WTC11 (cell line): ENCODE data around the gene TCF21. TPM values are rescaled to one million over a fixed set of nuclear protein-coding genes. Genes with fewer than 3 reads are reported as not detected.

Source experiments
- ATAC-seq: fragments of 200-7000 bp; cut with Tn5 transposase; 2 replicates; pipeline ENCODE4 v1.10.0; 2021; ENCODE audit warnings: mild to moderate bottlenecking, moderate library complexity
- CTCF ChIA-PET: fragments of 300-600 bp; sonication (Branson Sonifier 250); formaldehyde crosslinking; loops from one replicate; lab custom pipeline; 2021; ENCODE audit warnings: antibody characterized with exemption; lab: Charles Lee
- POLR2A ChIA-PET: fragments of 350-600 bp; sonication (Branson Sonifier 250); formaldehyde crosslinking; loops from one replicate; lab custom pipeline; 2021; ENCODE audit warnings: antibody characterized with exemption; lab: Charles Lee
- DNase-seq: peaks from one replicate; pipeline ENCODE4 v3.0.0; 2021; ENCODE audit warnings: low spot score
- H3K27ac Mint-ChIP-seq: 2 replicates; pipeline ENCODE4 v1.8.0; 2021; ENCODE audit warnings: mixed read lengths
- H3K27me3 Mint-ChIP-seq: 2 replicates; pipeline ENCODE4 v1.8.0; 2021; ENCODE audit warnings: low read depth, mild to moderate bottlenecking, moderate library complexity, mixed read lengths
- H3K36me3 Mint-ChIP-seq: 2 replicates; pipeline ENCODE4 v1.8.0; 2021; ENCODE audit warnings: mixed read lengths
- H3K4me1 Mint-ChIP-seq: 2 replicates; pipeline ENCODE4 v1.8.0; 2022; ENCODE audit warnings: mixed read lengths
- H3K4me3 Mint-ChIP-seq: 2 replicates; pipeline ENCODE4 v1.8.0; 2021; ENCODE audit warnings: mild to moderate bottlenecking, moderate library complexity, mixed read lengths
- H3K9me3 Mint-ChIP-seq: 2 replicates; pipeline ENCODE4 v1.8.0; 2021; ENCODE audit warnings: mixed read lengths
- ATF1 ChIP-seq: sonication (generic); formaldehyde crosslinking; IDR thresholded peaks from 2 replicates; pipeline ENCODE4 v1.8.1; 2023; ENCODE audit warnings: mild to moderate bottlenecking, moderate library complexity, missing genetic modification reagents
- CREB1 ChIP-seq: sonication (generic); formaldehyde crosslinking; IDR thresholded peaks from 2 replicates; pipeline ENCODE4 v1.8.0; 2023; ENCODE audit warnings: mild to moderate bottlenecking, missing genetic modification reagents
- CREM ChIP-seq: sonication (generic); formaldehyde crosslinking; IDR thresholded peaks from 2 replicates; pipeline ENCODE4 v1.8.1; 2022; ENCODE audit warnings: mild to moderate bottlenecking, missing genetic modification reagents, moderate library complexity
- ESRRA ChIP-seq: sonication (generic); formaldehyde crosslinking; IDR thresholded peaks from 2 replicates; pipeline ENCODE4 v1.8.1; 2022; ENCODE audit warnings: mild to moderate bottlenecking, missing genetic modification reagents, borderline replicate concordance
- FOXJ3 ChIP-seq: sonication (generic); formaldehyde crosslinking; IDR thresholded peaks from 2 replicates; pipeline ENCODE4 v1.9.0; 2021; ENCODE audit warnings: missing genetic modification reagents, mild to moderate bottlenecking, borderline replicate concordance
- FOXP1 ChIP-seq: sonication (generic); formaldehyde crosslinking; IDR thresholded peaks from 2 replicates; pipeline ENCODE4 v1.8.0; 2022; ENCODE audit warnings: missing genetic modification reagents, mild to moderate bottlenecking, moderate library complexity, borderline replicate concordance
- GABPB1 ChIP-seq: sonication (generic); formaldehyde crosslinking; IDR thresholded peaks from 2 replicates; pipeline ENCODE4 v1.8.1; 2023; ENCODE audit warnings: mild to moderate bottlenecking, missing genetic modification reagents
- KAT7 ChIP-seq: sonication (generic); formaldehyde crosslinking; IDR thresholded peaks from 2 replicates; pipeline ENCODE4 v1.8.1; 2023; ENCODE audit warnings: missing genetic modification reagents, mild to moderate bottlenecking, borderline replicate concordance
- MYBL2 ChIP-seq: sonication (generic); formaldehyde crosslinking; IDR thresholded peaks from 2 replicates; pipeline ENCODE4 v1.8.1; 2023; ENCODE audit warnings: mild to moderate bottlenecking, moderate library complexity, missing genetic modification reagents
- NFE2L1 ChIP-seq: sonication (generic); formaldehyde crosslinking; IDR thresholded peaks from 2 replicates; pipeline ENCODE4 v1.8.1; 2023; ENCODE audit warnings: missing genetic modification reagents
- NFYB ChIP-seq: sonication (generic); formaldehyde crosslinking; conservative IDR thresholded peaks from 2 replicates; pipeline ENCODE4 v1.8.0; 2022; ENCODE audit warnings: low read depth, missing genetic modification reagents
- PRRX2 ChIP-seq: fragments of 250-450 bp; sonication (Bioruptor Pico); IDR thresholded peaks from 2 replicates; pipeline ENCODE4 v1.8.0; 2021; ENCODE audit warnings: mild to moderate bottlenecking
- SMAD3 ChIP-seq: sonication (generic); formaldehyde crosslinking; IDR thresholded peaks from 2 replicates; pipeline ENCODE4 v1.8.0; 2022; ENCODE audit warnings: missing genetic modification reagents, mild to moderate bottlenecking, borderline replicate concordance
- ZNF121 ChIP-seq: sonication (generic); formaldehyde crosslinking; IDR thresholded peaks from 2 replicates; pipeline ENCODE4 v1.8.0; 2023; ENCODE audit warnings: missing genetic modification reagents
- ZNF219 ChIP-seq: sonication (generic); formaldehyde crosslinking; IDR thresholded peaks from 2 replicates; pipeline ENCODE4 v1.8.0; 2023; ENCODE audit warnings: missing genetic modification reagents, mild to moderate bottlenecking, borderline replicate concordance
- ZNF232 ChIP-seq: sonication (generic); formaldehyde crosslinking; IDR thresholded peaks from 2 replicates; pipeline ENCODE4 v1.8.0; 2022; ENCODE audit warnings: mild to moderate bottlenecking, missing genetic modification reagents
- ZNF416 ChIP-seq: fragments of 250-450 bp; sonication (Bioruptor Pico); IDR thresholded peaks from 2 replicates; pipeline ENCODE4 v1.9.0; 2021; ENCODE audit warnings: mild to moderate bottlenecking, inconsistent platforms
- total RNA-seq: library from RNA; stranded (reverse); gene quantifications from 3 replicates; pipeline ENCODE4 v1.2.3, GENCODE V29; 2021
- TF ChIP-seq, protein P1 (sequence below): fragments of 250-450 bp; sonication (Bioruptor Pico); IDR thresholded peaks from 2 replicates; pipeline ENCODE4 v1.9.0; 2021; ENCODE audit warnings: mild to moderate bottlenecking
- TF ChIP-seq, protein P2 (sequence below): sonication (generic); formaldehyde crosslinking; IDR thresholded peaks from 2 replicates; pipeline ENCODE4 v1.8.1; 2022; ENCODE audit warnings: missing genetic modification reagents, borderline replicate concordance
- TF ChIP-seq, protein P3 (sequence below): sonication (generic); formaldehyde crosslinking; IDR thresholded peaks from 2 replicates; pipeline ENCODE4 v1.8.1; 2022; ENCODE audit warnings: mild to moderate bottlenecking, moderate library complexity, missing genetic modification reagents

The TCF21 gene
- total RNA-seq, 1 experiment from 2014 or later = 0.22 TPM

DNA sequence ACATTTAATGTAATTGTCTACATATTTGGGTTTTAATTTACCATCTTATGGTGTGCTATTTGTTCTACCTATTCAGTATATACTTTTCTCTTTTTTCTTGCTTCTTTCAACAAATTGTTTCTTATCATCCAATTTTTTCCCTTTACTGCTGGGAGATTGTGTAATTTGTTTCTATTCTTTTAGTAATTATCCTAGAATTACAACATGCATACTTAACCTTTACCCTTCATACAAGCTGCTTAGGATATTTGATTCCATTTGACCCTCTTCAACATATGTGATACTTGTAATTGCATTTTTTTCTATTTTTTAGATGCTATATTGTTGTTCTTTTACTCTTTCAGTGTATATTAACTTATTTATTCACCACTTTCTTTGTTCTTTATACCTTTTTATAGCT lies 49.0 kb downstream of the TCF21 start:
- no peak for ATAC-seq
- ChIA-PET CTCF (interaction anchor here (1.3 kb wide), 1 partner anchor 14 kb away, joined by 4 read pairs; no protein-coding TSS in a partner anchor), POLR2A (no interaction called here)
- Mint-ChIP-seq H3K27me3 (no peaks in the 10 kb centered on the region), H3K9me3 (peaks cover 32% of the 10 kb centered on the region), H3K4me1 (no peaks in the 10 kb centered on the region), H3K36me3 (peaks cover 9% of the 10 kb centered on the region), H3K27ac (no peak overlapping the region), H3K4me3 (no peak overlapping the region)
- TF ChIP-seq, protein P1, sequence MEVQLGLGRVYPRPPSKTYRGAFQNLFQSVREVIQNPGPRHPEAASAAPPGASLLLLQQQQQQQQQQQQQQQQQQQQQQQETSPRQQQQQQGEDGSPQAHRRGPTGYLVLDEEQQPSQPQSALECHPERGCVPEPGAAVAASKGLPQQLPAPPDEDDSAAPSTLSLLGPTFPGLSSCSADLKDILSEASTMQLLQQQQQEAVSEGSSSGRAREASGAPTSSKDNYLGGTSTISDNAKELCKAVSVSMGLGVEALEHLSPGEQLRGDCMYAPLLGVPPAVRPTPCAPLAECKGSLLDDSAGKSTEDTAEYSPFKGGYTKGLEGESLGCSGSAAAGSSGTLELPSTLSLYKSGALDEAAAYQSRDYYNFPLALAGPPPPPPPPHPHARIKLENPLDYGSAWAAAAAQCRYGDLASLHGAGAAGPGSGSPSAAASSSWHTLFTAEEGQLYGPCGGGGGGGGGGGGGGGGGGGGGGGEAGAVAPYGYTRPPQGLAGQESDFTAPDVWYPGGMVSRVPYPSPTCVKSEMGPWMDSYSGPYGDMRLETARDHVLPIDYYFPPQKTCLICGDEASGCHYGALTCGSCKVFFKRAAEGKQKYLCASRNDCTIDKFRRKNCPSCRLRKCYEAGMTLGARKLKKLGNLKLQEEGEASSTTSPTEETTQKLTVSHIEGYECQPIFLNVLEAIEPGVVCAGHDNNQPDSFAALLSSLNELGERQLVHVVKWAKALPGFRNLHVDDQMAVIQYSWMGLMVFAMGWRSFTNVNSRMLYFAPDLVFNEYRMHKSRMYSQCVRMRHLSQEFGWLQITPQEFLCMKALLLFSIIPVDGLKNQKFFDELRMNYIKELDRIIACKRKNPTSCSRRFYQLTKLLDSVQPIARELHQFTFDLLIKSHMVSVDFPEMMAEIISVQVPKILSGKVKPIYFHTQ = no peak
- TF ChIP-seq FOXP1 (no peak), PRRX2 (CRISPR knock-in tag) (no peak), ZNF121 (no peak), ZNF232 (CRISPR knock-in tag) (no peak)
- DNase-seq = no peak

DNA sequence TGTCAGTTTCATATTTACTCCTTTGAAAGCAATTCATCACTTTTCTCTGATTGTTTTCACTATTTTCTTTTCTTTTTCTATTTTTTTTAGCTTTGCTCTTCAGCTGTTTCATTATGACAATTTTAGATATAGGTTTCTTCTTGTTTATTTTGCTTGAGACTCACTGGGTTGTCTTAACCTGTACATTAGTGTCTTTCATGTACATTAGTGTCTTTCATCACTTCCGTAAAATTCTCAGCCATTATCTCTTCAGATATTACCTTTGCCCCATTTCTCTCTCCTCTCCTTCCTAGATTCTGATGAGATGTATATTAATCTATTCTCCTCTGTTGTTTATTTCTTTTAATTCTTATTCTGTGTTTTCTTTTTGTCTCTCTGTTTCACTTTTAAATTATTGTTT lies 49.6 kb downstream of the TCF21 start:
- Mint-ChIP-seq H3K27me3 (no peaks in the 10 kb centered on the region), H3K4me3 (no peak overlapping the region), H3K4me1 (no peaks in the 10 kb centered on the region), H3K36me3 (peaks cover 5% of the 10 kb centered on the region), H3K9me3 (peaks cover 26% of the 10 kb centered on the region), H3K27ac (no peak overlapping the region)
- ChIA-PET POLR2A (no interaction called here), CTCF (no interaction called here)
- no peak for ATAC-seq
- DNase-seq = no peak
- no peak for TF ChIP-seq ZNF219 (CRISPR knock-in tag)
- TF ChIP-seq NFYB (CRISPR knock-in tag) = no peak
- TF ChIP-seq NFE2L1 = no peak
- TF ChIP-seq, protein P2, sequence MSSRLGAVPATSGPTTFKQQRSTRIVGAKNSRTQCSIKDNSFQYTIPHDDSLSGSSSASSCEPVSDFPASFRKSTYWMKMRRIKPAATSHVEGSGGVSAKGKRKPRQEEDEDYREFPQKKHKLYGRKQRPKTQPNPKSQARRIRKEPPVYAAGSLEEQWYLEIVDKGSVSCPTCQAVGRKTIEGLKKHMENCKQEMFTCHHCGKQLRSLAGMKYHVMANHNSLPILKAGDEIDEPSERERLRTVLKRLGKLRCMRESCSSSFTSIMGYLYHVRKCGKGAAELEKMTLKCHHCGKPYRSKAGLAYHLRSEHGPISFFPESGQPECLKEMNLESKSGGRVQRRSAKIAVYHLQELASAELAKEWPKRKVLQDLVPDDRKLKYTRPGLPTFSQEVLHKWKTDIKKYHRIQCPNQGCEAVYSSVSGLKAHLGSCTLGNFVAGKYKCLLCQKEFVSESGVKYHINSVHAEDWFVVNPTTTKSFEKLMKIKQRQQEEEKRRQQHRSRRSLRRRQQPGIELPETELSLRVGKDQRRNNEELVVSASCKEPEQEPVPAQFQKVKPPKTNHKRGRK (CRISPR knock-in tag) = no peak
- TF ChIP-seq CREM (CRISPR knock-in tag) = no peak

DNA sequence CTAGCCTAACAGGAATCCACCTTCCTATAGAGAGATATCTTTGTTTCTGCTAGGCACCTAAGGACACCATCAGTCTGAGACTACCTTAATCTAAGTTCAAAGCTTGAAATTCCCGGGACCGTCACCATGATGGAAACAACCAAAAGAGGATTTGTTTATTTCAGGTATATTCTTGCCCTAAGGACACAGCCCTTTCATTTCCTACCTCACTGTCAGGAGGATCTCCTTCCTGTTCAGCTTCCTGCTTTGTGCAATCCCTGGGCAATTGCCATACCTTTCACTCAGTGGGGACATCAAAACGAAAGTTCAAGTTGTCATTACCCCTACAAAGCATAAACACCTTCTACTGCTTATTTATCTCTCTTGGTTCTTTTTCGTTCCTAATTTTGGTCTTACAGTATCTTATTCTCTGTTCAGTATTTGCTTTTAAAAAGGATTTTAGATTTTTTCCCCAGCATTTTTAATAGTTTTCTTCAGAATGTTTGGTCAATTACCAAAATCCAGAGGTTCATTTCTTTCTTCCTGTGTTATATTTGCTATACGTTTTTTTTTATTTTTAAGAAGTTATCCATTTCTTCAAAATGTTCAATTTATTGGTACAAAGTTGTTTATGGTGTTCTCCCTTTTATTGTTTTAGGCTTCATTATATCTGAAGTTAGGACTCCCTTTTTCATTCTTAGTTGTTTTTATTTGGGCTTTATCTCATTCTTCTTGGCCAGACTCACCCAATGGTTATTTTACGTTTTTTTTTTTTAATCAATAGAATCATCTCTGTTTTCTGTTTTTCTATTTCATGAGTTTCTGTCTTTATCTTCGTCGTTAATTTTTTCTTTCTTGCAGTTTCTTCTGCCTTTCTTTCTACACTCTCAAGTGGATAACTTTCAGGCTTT lies 51.1 kb downstream of the TCF21 start:
- 0 out of 2 replicates have a peak, but pooled peaks cover 3% of the 10 kb centered on the region for H3K4me1 Mint-ChIP-seq
- peaks cover 3% of the 10 kb centered on the region; the same call in 1 of the 2 replicates for H3K36me3 Mint-ChIP-seq
- H3K9me3 Mint-ChIP-seq = peaks cover 11% of the 10 kb centered on the region
- DNase-seq (no peak), ATAC-seq (no peak)
- H3K4me3 Mint-ChIP-seq = no peak overlapping the region
- no peaks in the 10 kb centered on the region for H3K27me3 Mint-ChIP-seq
- CTCF ChIA-PET = interaction anchor here (2.0 kb wide), 1 partner anchor 16 kb away, joined by 6 read pairs; no protein-coding TSS in a partner anchor
- POLR2A ChIA-PET = interaction anchor here (0.7 kb wide), 1 partner anchor 82 kb away, joined by 3 read pairs; no protein-coding TSS in a partner anchor
- H3K27ac Mint-ChIP-seq = no peak overlapping the region
- TF ChIP-seq CREM (CRISPR knock-in tag) (no peak), KAT7 (CRISPR knock-in tag) (no peak), ESRRA (CRISPR knock-in tag) (no peak), SMAD3 (no peak), MYBL2 (CRISPR knock-in tag) (no peak), CREB1 (CRISPR knock-in tag) (no peak), ZNF416 (CRISPR knock-in tag) (no peak), ATF1 (CRISPR knock-in tag) (no peak), GABPB1 (CRISPR knock-in tag) (no peak), FOXJ3 (CRISPR knock-in tag) (no peak)
- TF ChIP-seq, protein P3, sequence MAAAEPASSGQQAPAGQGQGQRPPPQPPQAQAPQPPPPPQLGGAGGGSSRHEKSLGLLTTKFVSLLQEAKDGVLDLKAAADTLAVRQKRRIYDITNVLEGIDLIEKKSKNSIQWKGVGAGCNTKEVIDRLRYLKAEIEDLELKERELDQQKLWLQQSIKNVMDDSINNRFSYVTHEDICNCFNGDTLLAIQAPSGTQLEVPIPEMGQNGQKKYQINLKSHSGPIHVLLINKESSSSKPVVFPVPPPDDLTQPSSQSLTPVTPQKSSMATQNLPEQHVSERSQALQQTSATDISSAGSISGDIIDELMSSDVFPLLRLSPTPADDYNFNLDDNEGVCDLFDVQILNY = no peak
- TF ChIP-seq, all 79 proteins: peak for 0
